Natural killer cell (primary cell): ENCODE measurements around the gene ITPKB. TPM values are rescaled to one million over a fixed set of nuclear protein-coding genes. Genes with fewer than 3 reads are reported as not detected.

ENCODE experiments used
- ATAC-seq, 3 donors: fragments of 150-1000 bp in 2 of 3; fragments of 200-7000 bp in 1 of 3; cut with Tn5 transposase; 1 replicate in 1 of 3; 2 replicates in 2 of 3; pipeline ENCODE4 v1.10.0; 2021; ENCODE audit warnings: mild to moderate bottlenecking in 2 of 3, moderate library complexity in 2 of 3
- DNase-seq, 2 donors: peaks; one replicate each; pipeline versions ENCODE4 v3.0.0 to v3.0.0-alpha.2; 2013 to 2021; ENCODE audit warnings: mixed read lengths in 1 of 2
- H3K27ac ChIP-seq: one replicate; pipeline ENCODE4 v1.5.1; 2013; ENCODE audit warnings: mild to moderate bottlenecking, low read length
- H3K27me3 ChIP-seq: one replicate; pipeline ENCODE4 v1.6.1; 2013; ENCODE audit warnings: low read length; ENCODE audit not compliant: control insufficient read depth, insufficient read depth
- H3K36me3 ChIP-seq: one replicate; pipeline ENCODE4 v1.6.1; 2013; ENCODE audit warnings: low read length; ENCODE audit not compliant: control insufficient read depth, insufficient read depth
- H3K4me1 ChIP-seq: one replicate; pipeline ENCODE4 v1.6.1; 2013; ENCODE audit warnings: low read length; ENCODE audit not compliant: control insufficient read depth, insufficient read depth
- H3K4me3 ChIP-seq: one replicate; pipeline ENCODE4 v1.5.1; 2013; ENCODE audit warnings: low read length
- H3K9me3 ChIP-seq: one replicate; pipeline ENCODE4 v1.6.1; 2013; ENCODE audit warnings: low read length; ENCODE audit not compliant: control insufficient read depth, insufficient read depth
- H3K27ac Mint-ChIP-seq, 2 donors: one replicate each; pipeline ENCODE4 v1.8.0; 2022; ENCODE audit warnings: mild to moderate bottlenecking in 2 of 2, mixed read lengths in 2 of 2, moderate library complexity in 1 of 2
- H3K27me3 Mint-ChIP-seq, 2 donors: one replicate each; pipeline ENCODE4 v1.8.0; 2022; ENCODE audit warnings: low read depth in 2 of 2, mixed read lengths in 2 of 2
- H3K36me3 Mint-ChIP-seq: one replicate; pipeline ENCODE4 v1.8.0; 2022; ENCODE audit warnings: mixed read lengths
- H3K4me1 Mint-ChIP-seq, 2 donors: one replicate each; pipeline ENCODE4 v1.8.0; 2022; ENCODE audit warnings: mixed read lengths in 2 of 2
- H3K4me3 Mint-ChIP-seq: one replicate; pipeline ENCODE4 v1.8.0; 2022; ENCODE audit warnings: mild to moderate bottlenecking, moderate library complexity, mixed read lengths
- H3K9me3 Mint-ChIP-seq, 2 donors: one replicate each; pipeline ENCODE4 v1.8.0; 2022; ENCODE audit warnings: mixed read lengths in 2 of 2
- WGBS: methylation state at CpG from one replicate; pipeline ENCODE4 v1.1.7; 2013; ENCODE audit warnings: missing lambda C conversion rate; ENCODE audit not compliant: insufficient coverage; 5-methylcytosine and 5-hydroxymethylcytosine counted together
- intact Hi-C: fragments of 100-400 bp; cut with micrococcal nuclease; formaldehyde crosslinking; loops from one replicate; pipeline ENCODE4 v1.14.2; 2022
- total RNA-seq, 4 donors: library from RNA; stranded (reverse); fragments of 120-200 nt in 1 of 4; gene quantifications; one replicate each; pipeline versions ENCODE4 v1.2.3 to v1.2.4, GENCODE V29; 2013 to 2022
- TF ChIP-seq, protein P1 (sequence below): fragments of 200-600 bp; IDR thresholded peaks from one replicate; pipeline ENCODE4 v1.8.0; 2022; ENCODE audit warnings: antibody characterized with exemption

ITPKB gene
- total RNA-seq, 3 donors from 2014 or later (not counting 1 experiment from before 2014, with no cell fraction given): 92.2 to 133 (median 99.0) TPM

DNA sequence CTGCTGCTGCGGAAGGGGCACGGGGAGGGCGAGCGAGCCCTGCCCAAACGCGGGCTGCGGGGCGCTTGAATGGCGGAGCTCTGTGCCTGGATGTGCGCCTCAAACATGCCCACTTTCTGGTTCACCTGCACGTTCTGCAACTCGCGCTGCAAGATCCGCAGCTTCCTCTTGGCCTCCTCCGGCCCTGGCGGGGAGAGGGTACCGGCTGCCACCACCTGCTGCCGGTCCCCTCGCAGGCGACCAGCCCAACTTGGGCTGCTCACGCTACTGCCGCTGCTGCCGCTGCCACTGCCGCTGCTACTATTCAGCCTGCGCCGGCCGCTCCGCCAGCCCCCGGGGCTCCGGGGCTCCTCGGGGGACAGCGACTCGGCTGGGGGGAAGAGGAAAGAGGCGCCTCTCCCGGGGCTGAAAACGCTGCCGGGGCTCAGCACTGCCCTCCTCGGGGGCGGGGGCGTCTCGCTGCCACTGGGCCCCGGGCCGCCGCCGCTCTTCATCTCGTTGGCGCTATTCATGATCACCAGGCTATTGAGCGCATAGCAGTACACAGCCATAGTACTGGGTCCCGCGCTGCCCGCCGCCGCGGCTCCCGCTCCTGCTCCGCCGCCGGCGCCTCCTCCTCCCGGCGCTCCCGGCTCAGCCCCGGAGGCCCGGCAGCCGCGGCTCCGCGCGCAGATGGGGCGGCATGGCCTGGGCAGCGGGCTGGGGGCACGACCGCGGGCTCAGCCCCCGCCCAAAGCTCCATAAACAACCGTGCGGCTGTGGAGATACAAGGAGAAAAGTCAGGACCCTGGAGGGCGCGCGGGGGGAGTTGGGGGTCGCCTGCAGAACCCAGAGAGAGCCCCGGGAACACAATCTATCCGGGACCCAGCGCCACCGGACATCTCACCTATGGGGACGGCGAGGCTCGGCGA lies 1.9 kb downstream of the ITPKB start:
- Histone ChIP-seq H3K27ac (peak overlapping the region; percentile 63), H3K4me1 (peaks cover 52% of the 10 kb centered on the region), H3K9me3 (no peaks in the 10 kb centered on the region), H3K4me3 (peak overlapping the region; percentile 70), H3K27me3 (no peaks in the 10 kb centered on the region), H3K36me3 (peaks cover 36% of the 10 kb centered on the region)
- Mint-ChIP-seq H3K4me3 (peak overlapping the region; percentile 99), H3K27ac (peak overlapping the region; percentile 89 to 93), H3K36me3 (no peaks in the 10 kb centered on the region), H3K4me1 (peaks cover 51 to 70% of the 10 kb centered on the region in 2 donors), H3K27me3 (no peaks in the 10 kb centered on the region), H3K9me3 (no peaks in the 10 kb centered on the region)
- ATAC-seq (peak; percentile 67 to 82 (median 75)), DNase-seq (peak; percentile 59 to 73)
- 6% methylated on average over 89 of the region's 89 CpGs for WGBS
- intact Hi-C loops: loop anchor here (10.0 kb wide), 1 partner anchor 88 kb away; no protein-coding TSS in a partner anchor
- TF ChIP-seq, protein P1, sequence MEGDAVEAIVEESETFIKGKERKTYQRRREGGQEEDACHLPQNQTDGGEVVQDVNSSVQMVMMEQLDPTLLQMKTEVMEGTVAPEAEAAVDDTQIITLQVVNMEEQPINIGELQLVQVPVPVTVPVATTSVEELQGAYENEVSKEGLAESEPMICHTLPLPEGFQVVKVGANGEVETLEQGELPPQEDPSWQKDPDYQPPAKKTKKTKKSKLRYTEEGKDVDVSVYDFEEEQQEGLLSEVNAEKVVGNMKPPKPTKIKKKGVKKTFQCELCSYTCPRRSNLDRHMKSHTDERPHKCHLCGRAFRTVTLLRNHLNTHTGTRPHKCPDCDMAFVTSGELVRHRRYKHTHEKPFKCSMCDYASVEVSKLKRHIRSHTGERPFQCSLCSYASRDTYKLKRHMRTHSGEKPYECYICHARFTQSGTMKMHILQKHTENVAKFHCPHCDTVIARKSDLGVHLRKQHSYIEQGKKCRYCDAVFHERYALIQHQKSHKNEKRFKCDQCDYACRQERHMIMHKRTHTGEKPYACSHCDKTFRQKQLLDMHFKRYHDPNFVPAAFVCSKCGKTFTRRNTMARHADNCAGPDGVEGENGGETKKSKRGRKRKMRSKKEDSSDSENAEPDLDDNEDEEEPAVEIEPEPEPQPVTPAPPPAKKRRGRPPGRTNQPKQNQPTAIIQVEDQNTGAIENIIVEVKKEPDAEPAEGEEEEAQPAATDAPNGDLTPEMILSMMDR: peak; percentile 32

DNA sequence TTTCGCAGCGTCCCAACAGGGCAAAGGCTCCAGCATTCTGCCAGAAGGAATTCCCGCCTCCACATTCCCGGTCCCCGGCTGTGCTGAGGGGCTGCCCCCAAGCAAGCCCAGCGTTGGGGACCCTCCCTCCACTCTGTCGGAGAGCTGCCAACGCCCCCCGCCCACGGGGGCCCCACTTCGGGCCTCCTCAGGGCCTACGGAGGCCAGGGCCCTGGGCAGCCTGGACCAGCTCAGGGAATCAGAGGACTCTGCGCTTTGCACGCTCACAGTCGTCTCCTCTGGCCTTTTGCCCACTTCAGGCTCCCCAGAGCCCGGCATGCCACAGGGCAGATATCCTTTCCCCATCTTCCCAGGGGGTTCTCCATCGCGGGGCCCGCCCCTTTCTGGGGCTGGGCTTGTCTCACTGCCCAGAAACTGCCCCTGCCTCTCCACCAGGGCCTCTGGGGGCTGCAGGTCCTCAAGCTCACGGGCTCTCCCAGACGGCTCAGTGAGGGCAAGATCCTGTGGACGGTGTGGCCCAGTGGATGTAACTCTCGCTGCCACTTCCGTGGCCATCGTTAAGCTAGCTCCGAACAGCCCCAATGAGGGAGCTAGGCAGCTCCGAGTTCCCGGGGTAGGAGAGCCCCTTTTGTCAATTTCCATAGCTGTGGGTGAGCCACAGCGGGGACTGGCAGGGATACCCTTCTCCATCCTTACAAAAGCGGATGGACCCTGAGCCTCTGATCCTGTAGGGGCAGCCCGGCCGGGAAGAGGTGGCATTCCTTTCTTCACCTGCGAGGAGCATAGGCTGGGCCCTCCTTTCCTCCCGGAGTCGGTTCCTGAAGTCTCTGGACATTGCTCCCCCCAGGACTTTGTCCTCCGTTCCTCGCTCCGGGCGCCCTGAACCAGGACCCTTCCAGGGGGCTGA lies 2.8 kb downstream of the ITPKB start:
- Mint-ChIP-seq H3K27ac (peak overlapping the region; percentile 43 to 89), H3K9me3 (no peaks in the 10 kb centered on the region), H3K4me1 (peaks cover 59 to 78% of the 10 kb centered on the region in 2 donors), H3K4me3 (peak overlapping the region; percentile 99), H3K27me3 (no peaks in the 10 kb centered on the region), H3K36me3 (peaks cover 7% of the 10 kb centered on the region)
- intact Hi-C loops: loop anchor here (10.0 kb wide), 1 partner anchor 89 kb away; no protein-coding TSS in a partner anchor
- no peaks in the 10 kb centered on the region for H3K27me3 ChIP-seq
- ATAC-seq (no peak), DNase-seq (peak in 1 of 2 donors; percentile 51)
- H3K4me1 ChIP-seq: peaks cover 57% of the 10 kb centered on the region
- H3K27ac ChIP-seq: peak overlapping the region; percentile 34
- peaks cover 37% of the 10 kb centered on the region for H3K36me3 ChIP-seq
- peak overlapping the region; percentile 70 for H3K4me3 ChIP-seq
- H3K9me3 ChIP-seq: no peaks in the 10 kb centered on the region
- TF ChIP-seq, protein P1: no peak
- WGBS: 72% methylated on average over 39 of the region's 39 CpGs

DNA sequence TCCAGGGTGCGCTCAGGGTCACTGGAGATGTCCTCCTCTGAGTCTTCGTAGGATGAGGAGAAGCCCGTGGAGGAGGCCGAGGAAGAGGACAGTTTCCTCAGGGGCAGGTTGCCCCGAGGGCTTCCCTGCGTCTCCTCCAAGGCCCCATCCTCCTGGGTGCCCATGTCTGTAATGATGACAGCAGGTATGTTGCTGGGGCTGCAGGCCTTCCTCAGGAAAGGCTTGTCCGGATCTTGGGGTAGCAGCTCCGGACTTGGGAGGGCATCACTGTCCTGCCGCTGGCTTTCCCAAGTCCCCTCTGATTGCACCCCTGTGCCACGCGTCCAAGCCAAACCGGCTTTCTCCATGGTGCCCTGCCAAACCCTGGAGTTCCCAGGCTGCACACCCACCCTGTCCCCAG lies 3.5 kb downstream of the ITPKB start:
- H3K4me3 ChIP-seq: peak overlapping the region; percentile 70
- Mint-ChIP-seq H3K9me3 (no peaks in the 10 kb centered on the region), H3K4me3 (peak overlapping the region; percentile 87), H3K4me1 (peaks cover 66 to 84% of the 10 kb centered on the region in 2 donors), H3K36me3 (peaks cover 8% of the 10 kb centered on the region), H3K27me3 (no peaks in the 10 kb centered on the region), H3K27ac (peak overlapping the region in 1 of 2 donors; percentile 43)
- H3K4me1 ChIP-seq: peaks cover 55% of the 10 kb centered on the region
- 80% methylated on average over 12 of the region's 12 CpGs for WGBS
- H3K27me3 ChIP-seq: no peaks in the 10 kb centered on the region
- peaks cover 39% of the 10 kb centered on the region for H3K36me3 ChIP-seq
- ATAC-seq: no peak
- TF ChIP-seq, protein P1: no peak
- peak in 1 of 2 donors; percentile 28 for DNase-seq
- no peak overlapping the region for H3K27ac ChIP-seq
- intact Hi-C loops: loop anchor here (10.0 kb wide), 1 partner anchor 89 kb away; no protein-coding TSS in a partner anchor
- no peaks in the 10 kb centered on the region for H3K9me3 ChIP-seq
